Colonic mucosa (tissue), 4 donors: ENCODE results near the gene RPL36A. TPM values are rescaled to one million over a fixed set of nuclear protein-coding genes. Genes with fewer than 3 reads are reported as not detected.

Experiments
- DNase-seq: peaks from one replicate; pipeline ENCODE4 v3.0.0-alpha.2; 2020
- H3K27ac ChIP-seq: fragments of 200-600 bp; one replicate; pipeline ENCODE4 v1.8.0; 2021
- H3K27me3 ChIP-seq: fragments of 200-600 bp; one replicate; pipeline ENCODE4 v1.8.0; 2021
- H3K36me3 ChIP-seq: fragments of 200-600 bp; one replicate; pipeline ENCODE4 v1.8.0; 2021
- H3K4me1 ChIP-seq: fragments of 200-600 bp; one replicate; pipeline ENCODE4 v1.8.0; 2021; ENCODE audit warnings: mild to moderate bottlenecking
- H3K4me3 ChIP-seq: fragments of 200-600 bp; one replicate; pipeline ENCODE4 v1.8.0; 2021
- H3K9ac ChIP-seq, 2 donors: one replicate each; pipeline ENCODE4 v1.7.0; 2013; ENCODE audit warnings: control low read depth in 2 of 2, low read depth in 2 of 2, low read length in 2 of 2
- H3K9me3 ChIP-seq: fragments of 200-600 bp; one replicate; pipeline ENCODE4 v1.8.0; 2021
- CTCF ChIP-seq: fragments of 200-600 bp; IDR thresholded peaks from one replicate; pipeline ENCODE4 v1.8.0; 2022; ENCODE audit warnings: antibody characterized with exemption, mild to moderate bottlenecking
- intact Hi-C: fragments of 100-400 bp; cut with DNase I; formaldehyde crosslinking; loops from one replicate; pipeline ENCODE4 v1.14.1; 2022
- total RNA-seq, 2 donors: library from RNA; stranded (reverse); fragmentation: NEBNext Ultra II Directional in 1 of 2; extraction: Animal tissue kit (Norgen Biotek cat#: 25700) in 1 of 2; gene quantifications; one replicate each; pipeline ENCODE4 v1.2.1, GENCODE V29; 2021
- donor health status: healthy.
- donor health status: DM: no; HTN: no; CAD: no.
- donor health status: DM: no; HTN: no; CAD: no.

RPL36A gene
- total RNA-seq, 2 donors from 2014 or later, result 132 to 184 TPM

GRCh38 chrX:101359966-101360365, 30.8 kb upstream of the RPL36A start:
- no peak for TF ChIP-seq CTCF
- no peaks in the 10 kb centered on the region for H3K27me3 ChIP-seq
- no peak overlapping the region for H3K27ac ChIP-seq
- no peak overlapping the region for H3K9ac ChIP-seq
- H3K4me3 ChIP-seq, result no peak overlapping the region
- intact Hi-C loops, result no loop called here
- H3K4me1 ChIP-seq, result no peaks in the 10 kb centered on the region
- no peaks in the 10 kb centered on the region for H3K36me3 ChIP-seq
- no peak for DNase-seq
- no peaks in the 10 kb centered on the region for H3K9me3 ChIP-seq

DNA sequence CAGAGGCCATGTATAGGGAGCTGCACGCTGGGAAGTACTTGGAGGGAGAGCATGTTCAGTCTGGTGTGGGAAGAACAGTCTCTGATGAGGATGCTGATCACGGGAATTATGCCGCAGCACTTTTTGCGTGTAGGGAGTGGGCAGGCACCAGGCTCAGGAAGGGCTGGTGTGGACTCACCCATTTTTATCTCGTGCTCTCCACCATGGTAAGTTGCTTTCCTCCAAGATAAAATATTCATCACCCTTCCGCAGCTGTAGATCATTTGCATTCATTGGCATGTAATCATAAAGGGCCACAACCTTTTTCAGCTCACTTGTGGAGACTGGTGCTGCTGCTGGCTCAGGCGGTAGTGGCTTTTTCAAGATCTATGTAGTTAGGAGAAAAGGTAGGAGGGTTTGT, 30.4 kb upstream of the RPL36A start:
- Histone ChIP-seq H3K36me3 (no peaks in the 10 kb centered on the region), H3K27ac (no peak overlapping the region), H3K27me3 (no peaks in the 10 kb centered on the region), H3K9me3 (no peaks in the 10 kb centered on the region), H3K9ac (no peak overlapping the region), H3K4me1 (no peaks in the 10 kb centered on the region), H3K4me3 (no peak overlapping the region)
- intact Hi-C loops, result no loop called here
- DNase-seq, result no peak
- TF ChIP-seq CTCF, result no peak

GRCh38 chrX:101362116-101362515, 28.7 kb upstream of the RPL36A start:
- TF ChIP-seq CTCF, result no peak
- no peaks in the 10 kb centered on the region for H3K4me1 ChIP-seq
- H3K27me3 ChIP-seq, result no peaks in the 10 kb centered on the region
- intact Hi-C loops, result no loop called here
- H3K27ac ChIP-seq, result no peak overlapping the region
- no peaks in the 10 kb centered on the region for H3K9me3 ChIP-seq
- no peaks in the 10 kb centered on the region for H3K36me3 ChIP-seq
- no peak for DNase-seq
- no peak overlapping the region for H3K4me3 ChIP-seq
- H3K9ac ChIP-seq, result no peak overlapping the region

DNA sequence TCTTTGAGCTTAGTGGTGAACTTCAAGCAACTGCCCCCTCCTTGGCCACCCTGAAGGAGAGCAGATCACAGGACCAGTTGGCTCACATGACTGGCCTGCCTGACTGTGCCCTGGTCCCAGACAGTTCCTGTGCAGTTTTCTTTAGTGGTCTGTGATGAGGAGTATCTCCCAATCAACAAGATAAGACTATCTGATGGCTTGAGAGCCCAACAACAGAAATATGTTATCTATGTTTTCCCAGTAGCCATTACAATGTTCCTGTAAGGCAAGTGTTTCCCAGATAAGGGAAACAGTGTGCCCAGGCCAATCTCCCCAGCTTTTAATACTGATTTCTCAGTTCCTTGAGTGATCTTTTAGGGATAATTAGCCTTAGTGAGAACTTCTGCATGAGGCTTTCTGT, 28.1 kb upstream of the RPL36A start:
- TF ChIP-seq CTCF, result no peak
- intact Hi-C loops, result no loop called here
- Histone ChIP-seq H3K9ac (no peak overlapping the region), H3K36me3 (no peaks in the 10 kb centered on the region), H3K9me3 (no peaks in the 10 kb centered on the region), H3K27me3 (no peaks in the 10 kb centered on the region), H3K4me1 (no peaks in the 10 kb centered on the region), H3K4me3 (no peak overlapping the region), H3K27ac (no peak overlapping the region)
- DNase-seq, result no peak

GRCh38 chrX:101365301-101365795, 25.5 kb upstream of the RPL36A start:
- no peak for TF ChIP-seq CTCF
- Histone ChIP-seq H3K9me3 (no peaks in the 10 kb centered on the region), H3K36me3 (no peaks in the 10 kb centered on the region), H3K27ac (no peak overlapping the region), H3K27me3 (no peaks in the 10 kb centered on the region), H3K9ac (no peak overlapping the region), H3K4me1 (no peaks in the 10 kb centered on the region), H3K4me3 (no peak overlapping the region)
- intact Hi-C loops, result no loop called here
- no peak for DNase-seq

DNA sequence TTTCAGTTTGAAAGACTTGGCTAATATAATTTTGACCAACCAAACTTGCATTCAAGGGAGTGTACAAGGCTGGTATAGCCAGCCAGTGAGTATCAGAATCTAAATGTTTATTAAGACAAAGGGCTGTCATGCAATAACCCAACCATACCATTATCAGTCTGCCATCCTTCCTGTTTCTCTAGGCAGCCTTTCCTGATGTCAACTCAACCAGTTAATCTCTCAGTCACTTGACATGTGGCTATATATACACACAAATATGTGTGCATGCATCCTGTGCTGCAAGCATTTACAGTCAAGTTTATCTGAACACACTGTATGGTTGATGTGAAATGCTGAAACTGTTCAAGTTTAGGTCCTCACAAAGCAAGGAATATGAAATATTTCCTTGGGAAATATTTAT, 22.0 kb upstream of the RPL36A start:
- H3K9me3 ChIP-seq, result no peaks in the 10 kb centered on the region
- no peaks in the 10 kb centered on the region for H3K4me1 ChIP-seq
- TF ChIP-seq CTCF, result no peak
- intact Hi-C loops, result no loop called here
- H3K27ac ChIP-seq, result no peak overlapping the region
- no peak overlapping the region for H3K9ac ChIP-seq
- DNase-seq, result no peak
- H3K27me3 ChIP-seq, result no peaks in the 10 kb centered on the region
- H3K4me3 ChIP-seq, result no peak overlapping the region
- no peaks in the 10 kb centered on the region for H3K36me3 ChIP-seq
